Endodermal cell (in vitro differentiated cells): ENCODE data around the gene UQCRQ. TPM values are rescaled to one million over a fixed set of nuclear protein-coding genes. Genes with fewer than 3 reads are reported as not detected.

Experiments
- DNase-seq: peaks from one replicate; pipeline ENCODE4 v3.0.0-alpha.2; 2017
- H3K27ac ChIP-seq: 2 replicates; pipeline ENCODE4 v1.5.1; 2013; ENCODE audit warnings: mild to moderate bottlenecking, low read depth, low read length, moderate library complexity
- H3K27me3 ChIP-seq: 2 replicates; pipeline ENCODE4 v1.6.1; 2013; ENCODE audit warnings: mild to moderate bottlenecking, low read length, moderate library complexity; ENCODE audit not compliant: insufficient read depth, control insufficient read depth, poor library complexity, severe bottlenecking
- H3K36me3 ChIP-seq: 2 replicates; pipeline ENCODE4 v1.7.0; 2013; ENCODE audit warnings: mild to moderate bottlenecking, low read length, moderate library complexity; ENCODE audit not compliant: control insufficient read depth, insufficient read depth
- H3K4me1 ChIP-seq: one replicate; pipeline ENCODE4 v1.7.0; 2013; ENCODE audit warnings: low read length; ENCODE audit not compliant: control insufficient read depth, insufficient read depth
- H3K4me3 ChIP-seq: 2 replicates; pipeline ENCODE4 v1.5.1; 2013; ENCODE audit warnings: mild to moderate bottlenecking, low read length, moderate library complexity
- H3K9ac ChIP-seq: 2 replicates; pipeline ENCODE4 v1.6.1; 2013; ENCODE audit warnings: mild to moderate bottlenecking, low read length, moderate library complexity; ENCODE audit not compliant: poor library complexity, severe bottlenecking; ENCODE audit errors: extremely low read depth
- H3K9me3 ChIP-seq: 2 replicates; pipeline ENCODE4 v1.6.1; 2013; ENCODE audit warnings: mild to moderate bottlenecking, low read length, moderate library complexity; ENCODE audit not compliant: control insufficient read depth
- H3K27ac Mint-ChIP-seq: 2 replicates; pipeline ENCODE4 v1.8.0; 2020; ENCODE audit warnings: mixed read lengths
- H3K27me3 Mint-ChIP-seq: 2 replicates; pipeline ENCODE4 v1.8.0; 2021; ENCODE audit warnings: mild to moderate bottlenecking, mixed read lengths; ENCODE audit not compliant: insufficient read depth
- H3K36me3 Mint-ChIP-seq: 2 replicates; pipeline ENCODE4 v1.8.0; 2020; ENCODE audit warnings: low read depth, mixed read lengths
- H3K4me1 Mint-ChIP-seq: 2 replicates; pipeline ENCODE4 v1.8.0; 2020; ENCODE audit warnings: mixed read lengths
- H3K4me3 Mint-ChIP-seq: 2 replicates; pipeline ENCODE4 v1.8.0; 2020; ENCODE audit warnings: mild to moderate bottlenecking, moderate library complexity, mixed read lengths
- H3K9me3 Mint-ChIP-seq: 2 replicates; pipeline ENCODE4 v1.8.0; 2020; ENCODE audit warnings: mild to moderate bottlenecking, mixed read lengths
- CTCF ChIP-seq: fragments of 200-600 bp; sonication (generic); conservative IDR thresholded peaks from 2 replicates; pipeline ENCODE4 v1.5.0; 2021; ENCODE audit warnings: antibody characterized with exemption, mild to moderate bottlenecking
- WGBS, 2 experiments: methylation state at CpG; one replicate each; pipeline versions ENCODE4 v1.1.5 to v1.1.7; 2013; ENCODE audit warnings: missing lambda C conversion rate in 2 of 2, mixed read lengths in 1 of 2; ENCODE audit not compliant: insufficient coverage in 1 of 2, insufficient read length in 1 of 2; 5-methylcytosine and 5-hydroxymethylcytosine counted together
- total RNA-seq, 2 donors: library from RNA; stranded (reverse); fragmentation: NEBNext Ultra II Directional in 1 of 2; extraction: Animal tissue kit (Norgen Biotek cat#: 25700) in 1 of 2; gene quantifications; 2 replicates in 1 of 2; 3 replicates in 1 of 2; pipeline ENCODE4 v1.2.1, GENCODE V29; 2021

The UQCRQ gene
- total RNA-seq, 2 donors from 2014 or later: 261 to 286 TPM

DNA sequence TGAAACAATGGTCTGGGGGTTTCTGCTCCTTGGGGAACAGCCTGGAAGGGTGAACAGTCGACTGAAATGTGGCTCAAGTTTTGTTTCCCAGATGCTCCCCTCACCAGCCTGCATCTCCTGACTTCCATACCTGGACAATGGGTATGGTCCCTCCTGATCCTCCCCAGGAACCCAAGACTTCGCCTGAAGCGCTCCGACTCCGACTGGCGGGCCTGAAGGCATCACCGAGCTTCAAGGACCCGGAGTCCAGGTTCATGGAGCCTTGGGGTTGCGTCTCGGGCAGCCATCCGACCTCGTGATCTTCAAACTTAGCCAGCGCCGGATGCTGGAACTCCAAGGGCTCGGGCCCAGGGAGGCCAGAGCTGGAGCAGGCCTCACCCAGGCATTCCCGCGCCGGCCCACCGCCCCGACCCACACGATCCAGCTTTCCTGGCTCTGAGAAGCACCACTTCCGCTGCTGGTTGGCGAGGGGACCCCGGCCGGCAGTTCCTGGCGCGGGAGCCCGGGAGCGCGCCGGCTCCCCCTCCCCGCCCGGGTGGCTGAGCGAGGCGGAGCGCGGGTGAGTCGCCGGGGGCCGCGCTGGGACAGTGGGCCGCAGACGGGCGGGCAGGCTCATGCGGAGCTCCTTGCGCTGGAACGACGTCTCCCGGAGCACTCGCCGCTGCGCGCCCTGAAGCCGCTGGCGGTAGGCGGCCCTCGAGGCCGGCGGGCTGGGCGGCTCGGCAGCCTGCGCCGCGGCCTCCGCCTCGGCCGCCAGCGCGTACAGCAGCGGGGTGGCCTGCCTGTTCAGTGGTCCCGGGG lies 41.2 kb upstream of the UQCRQ start:
- Mint-ChIP-seq H3K4me3 (peak overlapping the region; percentile 42), H3K36me3 (peaks cover 3% of the 10 kb centered on the region), H3K9me3 (no peaks in the 10 kb centered on the region), H3K4me1 (peaks cover 16% of the 10 kb centered on the region), H3K27ac (peak overlapping the region; percentile 44), H3K27me3 (peaks cover 50% of the 10 kb centered on the region)
- H3K9me3 ChIP-seq: no peaks in the 10 kb centered on the region
- no peak overlapping the region for H3K27ac ChIP-seq
- H3K4me3 ChIP-seq: no peak overlapping the region
- peak; percentile 85 for DNase-seq
- H3K4me1 ChIP-seq: peaks cover 4% of the 10 kb centered on the region
- 36 to 84% methylated on average over 13 to 71 of the region's 71 CpGs for WGBS, 2 experiments
- no peaks in the 10 kb centered on the region for H3K36me3 ChIP-seq
- TF ChIP-seq CTCF: no peak
- peaks cover 62% of the 10 kb centered on the region for H3K27me3 ChIP-seq
- H3K9ac ChIP-seq: no peak overlapping the region

DNA sequence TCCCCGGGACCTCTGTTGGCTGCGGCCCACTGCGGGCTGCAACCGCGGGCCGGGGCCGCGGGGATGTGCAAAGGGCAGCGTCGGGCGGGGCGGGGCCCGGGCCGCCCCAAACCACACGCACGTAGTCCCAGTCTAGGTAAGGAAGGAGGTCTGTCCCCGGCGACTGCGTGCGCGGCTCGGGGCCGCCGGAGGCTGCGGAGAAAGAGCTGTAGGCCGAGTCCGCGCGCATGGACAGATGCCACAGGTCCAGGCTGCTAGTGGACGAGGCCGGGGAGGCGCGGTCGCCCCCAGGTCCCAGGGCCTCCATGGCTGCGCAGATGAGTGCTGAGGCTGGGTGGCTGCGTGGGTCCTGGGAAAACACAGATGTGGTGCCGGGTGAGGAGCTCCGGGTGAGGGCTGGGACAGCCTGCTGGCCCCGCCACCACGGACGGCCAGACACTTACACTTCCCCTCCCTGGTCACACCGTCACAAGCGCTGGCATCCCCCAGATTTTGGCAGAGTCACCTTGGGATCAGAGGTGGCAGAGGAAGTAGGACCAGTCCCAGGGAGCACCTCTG lies 40.5 kb upstream of the UQCRQ start:
- H3K4me3 ChIP-seq: no peak overlapping the region
- Mint-ChIP-seq H3K36me3 (peaks cover 3% of the 10 kb centered on the region), H3K4me1 (peaks cover 15% of the 10 kb centered on the region), H3K4me3 (peak overlapping the region; percentile 42), H3K27ac (no peak overlapping the region), H3K27me3 (peaks cover 48% of the 10 kb centered on the region), H3K9me3 (no peaks in the 10 kb centered on the region)
- WGBS, 2 experiments: 6 to 35% methylated on average over 6 to 43 of the region's 43 CpGs
- peaks cover 4% of the 10 kb centered on the region for H3K4me1 ChIP-seq
- no peak overlapping the region for H3K9ac ChIP-seq
- peaks cover 65% of the 10 kb centered on the region for H3K27me3 ChIP-seq
- no peaks in the 10 kb centered on the region for H3K9me3 ChIP-seq
- no peak overlapping the region for H3K27ac ChIP-seq
- H3K36me3 ChIP-seq: no peaks in the 10 kb centered on the region
- DNase-seq: peak; percentile 81
- no peak for TF ChIP-seq CTCF

- no peak overlapping the region for H3K4me3 ChIP-seq
- peak overlapping the region; percentile 42 for H3K4me3 Mint-ChIP-seq
Observed at GRCh38 chr5:132826424-132827082, 39.9 kb upstream of the UQCRQ start.

More at GRCh38 chr5:132826424-132827082, 39.9 kb upstream of the UQCRQ start:
- H3K27me3 ChIP-seq: peaks cover 71% of the 10 kb centered on the region
- H3K4me1 ChIP-seq: peaks cover 4% of the 10 kb centered on the region
- Mint-ChIP-seq H3K27ac (no peak overlapping the region), H3K4me1 (peaks cover 17% of the 10 kb centered on the region), H3K27me3 (peaks cover 54% of the 10 kb centered on the region), H3K9me3 (no peaks in the 10 kb centered on the region), H3K36me3 (peaks cover 3% of the 10 kb centered on the region)
- H3K36me3 ChIP-seq: no peaks in the 10 kb centered on the region
- DNase-seq: no peak
- no peak overlapping the region for H3K27ac ChIP-seq
- no peak overlapping the region for H3K9ac ChIP-seq
- H3K9me3 ChIP-seq: no peaks in the 10 kb centered on the region
- WGBS, 2 experiments: 82 to 86% methylated on average over 4 to 6 of the region's 6 CpGs
- no peak for TF ChIP-seq CTCF
